Smooth muscle cell (in vitro differentiated cells): Measurements from ENCODE around the gene RARB. TPM values are rescaled to one million over a fixed set of nuclear protein-coding genes. Genes with fewer than 3 reads are reported as not detected.

Source experiments
- DNase-seq: peaks from one replicate; lab custom pipeline; 2025; ENCODE audit not compliant: unreplicated experiment; lab: John Stamatoyannopoulos, UW
- H2AFZ ChIP-seq: fragments of 200-600 bp; sonication (generic); 2 replicates; pipeline ENCODE4 v1.6.0; 2016; ENCODE audit warnings: antibody characterized with exemption, low read depth, mild to moderate bottlenecking
- H3F3A ChIP-seq: fragments of 200-600 bp; sonication (generic); 2 replicates; pipeline ENCODE4 v1.6.0; 2017; ENCODE audit warnings: antibody characterized with exemption, low read depth
- H3K27ac ChIP-seq: fragments of 200-600 bp; sonication (generic); 2 replicates; pipeline ENCODE4 v1.5.1; 2016; ENCODE audit warnings: low read depth, mild to moderate bottlenecking
- H3K27me3 ChIP-seq: fragments of 200-600 bp; sonication (generic); 2 replicates; pipeline ENCODE4 v1.6.1; 2016; ENCODE audit warnings: low read depth, mild to moderate bottlenecking
- H3K36me3 ChIP-seq: fragments of 200-600 bp; sonication (generic); 2 replicates; pipeline ENCODE4 v1.5.1; 2016; ENCODE audit warnings: low read depth
- H3K4me1 ChIP-seq: fragments of 200-600 bp; sonication (generic); 2 replicates; pipeline ENCODE4 v1.5.1; 2016; ENCODE audit warnings: low read depth
- H3K4me2 ChIP-seq: fragments of 200-600 bp; sonication (generic); 2 replicates; pipeline ENCODE4 v1.6.0; 2016; ENCODE audit warnings: mild to moderate bottlenecking
- H3K4me3 ChIP-seq: fragments of 200-600 bp; sonication (generic); 2 replicates; pipeline ENCODE4 v1.5.1; 2016; ENCODE audit warnings: mild to moderate bottlenecking
- H3K79me2 ChIP-seq: fragments of 200-600 bp; sonication (generic); 2 replicates; pipeline ENCODE4 v1.6.0; 2016; ENCODE audit warnings: low read depth, mild to moderate bottlenecking
- H3K9ac ChIP-seq: fragments of 200-600 bp; sonication (generic); 2 replicates; pipeline ENCODE4 v1.6.0; 2016; ENCODE audit warnings: low read depth
- H3K9me3 ChIP-seq: fragments of 200-600 bp; sonication (generic); replicated peaks from 2 replicates; pipeline ENCODE4 v1.5.1; 2016; ENCODE audit warnings: low read depth
- H4K20me1 ChIP-seq: fragments of 200-600 bp; sonication (generic); 2 replicates; pipeline ENCODE4 v1.6.0; 2016; ENCODE audit warnings: low read depth
- WGBS: methylation state at CpG from one replicate; pipeline ENCODE4 v1.1.7; 2016; ENCODE audit warnings: low lambda C conversion rate; 5-methylcytosine and 5-hydroxymethylcytosine counted together
- polyA plus RNA-seq: library from polyadenylated mRNA; unstranded; fragments of >200 nt; fragmentation: Nextera tagmentation; extraction: Ambion mirVana; gene quantifications from 2 replicates; pipeline ENCODE4 v1.2.1, GENCODE V29; 2016
- total RNA-seq: library from RNA; depleted of rRNA; stranded (reverse); fragments of >200 nt; gene quantifications from 2 replicates; pipeline ENCODE4 v1.2.3, GENCODE V29; 2014
- TF ChIP-seq, protein P1 (sequence below): fragments of 200-600 bp; sonication (generic); IDR thresholded peaks from 2 replicates; pipeline ENCODE4 v1.5.1; 2017; ENCODE audit warnings: borderline replicate concordance, mild to moderate bottlenecking, antibody characterized with exemption; ENCODE audit not compliant: insufficient read depth, poor library complexity, severe bottlenecking

RARB gene
- total and polyA plus RNA-seq, 2 experiments from 2014 or later = 88.1 to 106 TPM

DNA sequence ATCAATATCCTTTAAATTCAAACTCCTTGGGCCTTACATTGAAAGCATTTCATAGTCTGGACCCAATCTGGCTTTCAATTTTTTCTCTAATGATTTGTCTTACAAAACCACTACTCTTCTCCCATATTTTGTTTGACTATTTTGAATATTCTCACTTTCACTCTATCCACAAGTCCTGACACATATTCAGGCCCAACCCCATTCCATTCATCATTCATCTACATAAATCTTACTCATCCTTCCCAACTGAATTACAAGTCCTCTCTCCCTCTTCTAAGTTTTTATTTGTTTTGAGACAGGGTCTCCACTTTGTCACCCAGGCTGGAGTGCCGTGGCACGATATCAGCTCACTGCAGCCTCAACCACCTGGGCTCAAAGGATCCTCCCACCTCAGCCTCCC lies 193.0 kb downstream of the RARB start:
- Histone ChIP-seq H3K4me1 (no peaks in the 10 kb centered on the region), H3K36me3 (peaks cover 49% of the 10 kb centered on the region), H4K20me1 (peaks cover 4% of the 10 kb centered on the region), H3K4me3 (no peak overlapping the region), H3K9me3 (no peaks in the 10 kb centered on the region), H3K79me2 (no peaks in the 10 kb centered on the region), H3F3A (no peaks in the 10 kb centered on the region), H3K27ac (no peak overlapping the region), H3K9ac (no peak overlapping the region), H3K27me3 (no peaks in the 10 kb centered on the region), H2AFZ (no peak overlapping the region), H3K4me2 (no peak overlapping the region)
- TF ChIP-seq, protein P1, sequence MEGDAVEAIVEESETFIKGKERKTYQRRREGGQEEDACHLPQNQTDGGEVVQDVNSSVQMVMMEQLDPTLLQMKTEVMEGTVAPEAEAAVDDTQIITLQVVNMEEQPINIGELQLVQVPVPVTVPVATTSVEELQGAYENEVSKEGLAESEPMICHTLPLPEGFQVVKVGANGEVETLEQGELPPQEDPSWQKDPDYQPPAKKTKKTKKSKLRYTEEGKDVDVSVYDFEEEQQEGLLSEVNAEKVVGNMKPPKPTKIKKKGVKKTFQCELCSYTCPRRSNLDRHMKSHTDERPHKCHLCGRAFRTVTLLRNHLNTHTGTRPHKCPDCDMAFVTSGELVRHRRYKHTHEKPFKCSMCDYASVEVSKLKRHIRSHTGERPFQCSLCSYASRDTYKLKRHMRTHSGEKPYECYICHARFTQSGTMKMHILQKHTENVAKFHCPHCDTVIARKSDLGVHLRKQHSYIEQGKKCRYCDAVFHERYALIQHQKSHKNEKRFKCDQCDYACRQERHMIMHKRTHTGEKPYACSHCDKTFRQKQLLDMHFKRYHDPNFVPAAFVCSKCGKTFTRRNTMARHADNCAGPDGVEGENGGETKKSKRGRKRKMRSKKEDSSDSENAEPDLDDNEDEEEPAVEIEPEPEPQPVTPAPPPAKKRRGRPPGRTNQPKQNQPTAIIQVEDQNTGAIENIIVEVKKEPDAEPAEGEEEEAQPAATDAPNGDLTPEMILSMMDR = no peak
- WGBS = 96% methylated on average over 2 of the region's 2 CpGs
- no peak for DNase-seq

DNA sequence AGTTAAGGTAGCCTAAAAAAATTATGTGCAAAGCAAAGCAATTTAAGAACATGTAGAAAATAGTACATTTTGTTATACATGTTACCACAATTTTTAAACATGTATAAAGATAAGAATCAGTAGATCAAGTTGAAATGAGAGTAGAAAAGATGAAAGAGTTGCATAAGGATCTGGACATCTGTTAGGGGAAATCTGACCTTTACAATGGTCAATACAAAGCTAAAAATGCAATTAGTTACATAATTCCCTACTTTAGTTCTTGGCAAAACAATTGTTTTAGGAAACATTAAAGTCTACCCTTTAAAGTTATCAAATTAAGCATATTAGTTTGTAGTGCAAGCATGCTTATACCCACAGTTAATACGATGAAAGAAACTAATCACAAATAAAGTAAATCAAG lies 203.9 kb downstream of the RARB start:
- peaks cover 23% of the 10 kb centered on the region for H3K36me3 ChIP-seq
- H3F3A ChIP-seq = no peaks in the 10 kb centered on the region
- no peak for DNase-seq
- H3K27ac ChIP-seq = no peak overlapping the region
- H3K27me3 ChIP-seq = no peaks in the 10 kb centered on the region
- H3K4me1 ChIP-seq = no peaks in the 10 kb centered on the region
- H3K9me3 ChIP-seq = no peaks in the 10 kb centered on the region
- H3K4me2 ChIP-seq = no peak overlapping the region
- no peak overlapping the region for H3K4me3 ChIP-seq
- no peak overlapping the region for H2AFZ ChIP-seq
- H4K20me1 ChIP-seq = peaks cover 28% of the 10 kb centered on the region
- WGBS = 97% methylated on average over 1 of the region's 1 CpG
- TF ChIP-seq, protein P1 = no peak
- H3K79me2 ChIP-seq = peaks cover 17% of the 10 kb centered on the region
- H3K9ac ChIP-seq = no peak overlapping the region

DNA sequence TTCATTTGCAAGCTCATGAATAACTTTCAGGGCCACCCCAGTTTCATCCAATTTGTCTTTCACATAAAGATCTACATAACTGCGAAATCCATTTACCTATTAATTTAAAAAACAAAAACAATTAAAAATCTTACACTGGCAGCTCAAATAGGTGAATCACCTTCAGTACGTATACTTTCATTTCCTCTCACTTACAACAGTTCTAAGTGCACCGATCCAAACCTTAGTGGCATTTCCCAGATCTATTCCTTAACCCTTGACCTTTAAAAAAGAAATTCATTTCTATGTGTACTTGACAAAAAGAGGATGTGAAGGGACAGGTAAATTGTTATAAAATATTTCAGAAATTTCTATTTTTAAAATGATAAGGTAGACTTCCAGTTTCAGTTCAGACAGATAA lies 205.9 kb downstream of the RARB start:
- WGBS = 93% methylated on average over 3 of the region's 3 CpGs
- H3K27ac ChIP-seq = no peak overlapping the region
- H3F3A ChIP-seq = no peaks in the 10 kb centered on the region
- no peak overlapping the region for H3K4me2 ChIP-seq
- H3K27me3 ChIP-seq = no peaks in the 10 kb centered on the region
- H3K9me3 ChIP-seq = no peaks in the 10 kb centered on the region
- H3K4me1 ChIP-seq = no peaks in the 10 kb centered on the region
- peaks cover 21% of the 10 kb centered on the region for H3K36me3 ChIP-seq
- peaks cover 29% of the 10 kb centered on the region for H3K79me2 ChIP-seq
- H4K20me1 ChIP-seq = peaks cover 36% of the 10 kb centered on the region
- no peak for DNase-seq
- H2AFZ ChIP-seq = no peak overlapping the region
- H3K9ac ChIP-seq = no peak overlapping the region
- no peak overlapping the region for H3K4me3 ChIP-seq
- TF ChIP-seq, protein P1 = no peak

DNA sequence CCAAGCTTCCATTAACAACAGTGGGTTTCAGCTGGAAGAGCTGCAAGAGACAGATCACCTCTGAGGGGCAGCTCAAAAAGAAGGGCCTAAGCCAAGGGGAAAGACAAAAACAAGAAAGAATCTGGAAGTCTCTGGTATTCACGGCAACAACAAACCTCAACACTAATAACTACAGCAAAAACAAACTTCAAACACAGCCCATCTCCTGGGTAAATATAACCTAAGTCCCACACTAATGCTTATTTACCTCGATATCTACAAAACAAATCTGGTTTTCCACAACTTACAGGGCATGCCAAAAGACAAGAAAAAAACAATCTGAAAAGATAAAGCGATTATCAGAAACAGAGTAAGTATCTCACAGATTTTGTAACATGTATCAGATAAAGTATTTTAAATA lies 207.0 kb downstream of the RARB start:
- Histone ChIP-seq H3K27ac (no peak overlapping the region), H3F3A (no peaks in the 10 kb centered on the region), H3K4me1 (no peaks in the 10 kb centered on the region), H3K36me3 (peaks cover 15% of the 10 kb centered on the region), H3K9ac (no peak overlapping the region), H3K4me3 (no peak overlapping the region), H3K79me2 (peaks cover 29% of the 10 kb centered on the region), H3K27me3 (no peaks in the 10 kb centered on the region), H3K9me3 (no peaks in the 10 kb centered on the region), H3K4me2 (no peak overlapping the region), H4K20me1 (peaks cover 44% of the 10 kb centered on the region), H2AFZ (no peak overlapping the region)
- TF ChIP-seq, protein P1 = no peak
- WGBS = 91% methylated on average over 3 of the region's 3 CpGs
- no peak for DNase-seq
